Erythroblast (primary cell): ENCODE results near the gene SPAG9.

Experiments
- GATA1 ChIP-seq: IDR thresholded peaks from 2 replicates; pipeline ENCODE4 v1.6.1; 2011; ENCODE audit warnings: low read depth, mild to moderate bottlenecking, control low read depth, low read length, moderate library complexity
- POLR2A ChIP-seq: IDR thresholded peaks from 2 replicates; pipeline ENCODE4 v1.6.1; 2011; ENCODE audit warnings: mild to moderate bottlenecking, low read length

- TF ChIP-seq POLR2A: peak; percentile 6
- no peak for TF ChIP-seq GATA1
These were observed 172.0 kb downstream of the SPAG9 start for GRCh38 chr17:50948711-50949110.
